Muscle layer of colon (tissue), 2 donors: Measurements from ENCODE around the gene CA9.

Experiments
- H3K27ac ChIP-seq: one replicate; pipeline ENCODE4 v1.7.0; 2013; ENCODE audit warnings: low read depth, mild to moderate bottlenecking, low read length, moderate library complexity
- H3K27me3 ChIP-seq, 2 donors: one replicate each; pipeline ENCODE4 v1.7.0; 2013; ENCODE audit warnings: low read length in 2 of 2, mild to moderate bottlenecking in 2 of 2; ENCODE audit not compliant: insufficient read depth in 2 of 2, control insufficient read depth in 1 of 2
- H3K36me3 ChIP-seq: one replicate; pipeline ENCODE4 v1.7.0; 2013; ENCODE audit warnings: mild to moderate bottlenecking, low read length; ENCODE audit not compliant: insufficient read depth
- H3K4me1 ChIP-seq: one replicate; pipeline ENCODE4 v1.7.0; 2013; ENCODE audit warnings: mild to moderate bottlenecking, low read length; ENCODE audit not compliant: insufficient read depth
- H3K4me3 ChIP-seq, 2 donors: one replicate each; pipeline ENCODE4 v1.7.0; 2013; ENCODE audit warnings: low read length in 2 of 2, low read depth in 1 of 2, mild to moderate bottlenecking in 1 of 2, moderate library complexity in 1 of 2
- H3K9ac ChIP-seq: one replicate; pipeline ENCODE4 v1.7.0; 2013; ENCODE audit warnings: low read length
- H3K9me3 ChIP-seq: one replicate; pipeline ENCODE4 v1.7.0; 2013; ENCODE audit warnings: mild to moderate bottlenecking, low read length
- donor health status: abdominal sarcoma.
- donor health status: Adenocarcinoma of cecum.

CA9 gene

GRCh38 chr9:35726931-35727330, 53.2 kb downstream of the CA9 start:
- peak overlapping the region; percentile 95 for H3K27ac ChIP-seq

GRCh38 chr9:35727676-35728040, 53.9 kb downstream of the CA9 start:
- peak overlapping the region; percentile 25 to 73 for H3K4me3 ChIP-seq
- H3K27ac ChIP-seq: peak overlapping the region; percentile 95
- no peaks in the 10 kb centered on the region for H3K27me3 ChIP-seq
- H3K9me3 ChIP-seq: no peaks in the 10 kb centered on the region
- peaks cover 35% of the 10 kb centered on the region for H3K36me3 ChIP-seq
- H3K4me1 ChIP-seq: peaks cover 56% of the 10 kb centered on the region
- peak overlapping the region; percentile 99 for H3K9ac ChIP-seq

More at GRCh38 chr9:35726931-35727330, 53.2 kb downstream of the CA9 start:
- Histone ChIP-seq H3K4me1 (peaks cover 56% of the 10 kb centered on the region), H3K9me3 (no peaks in the 10 kb centered on the region), H3K36me3 (peaks cover 42% of the 10 kb centered on the region), H3K9ac (peak overlapping the region; percentile 99), H3K4me3 (peak overlapping the region in 1 of 2 donors; percentile 73), H3K27me3 (no peaks in the 10 kb centered on the region)

DNA sequence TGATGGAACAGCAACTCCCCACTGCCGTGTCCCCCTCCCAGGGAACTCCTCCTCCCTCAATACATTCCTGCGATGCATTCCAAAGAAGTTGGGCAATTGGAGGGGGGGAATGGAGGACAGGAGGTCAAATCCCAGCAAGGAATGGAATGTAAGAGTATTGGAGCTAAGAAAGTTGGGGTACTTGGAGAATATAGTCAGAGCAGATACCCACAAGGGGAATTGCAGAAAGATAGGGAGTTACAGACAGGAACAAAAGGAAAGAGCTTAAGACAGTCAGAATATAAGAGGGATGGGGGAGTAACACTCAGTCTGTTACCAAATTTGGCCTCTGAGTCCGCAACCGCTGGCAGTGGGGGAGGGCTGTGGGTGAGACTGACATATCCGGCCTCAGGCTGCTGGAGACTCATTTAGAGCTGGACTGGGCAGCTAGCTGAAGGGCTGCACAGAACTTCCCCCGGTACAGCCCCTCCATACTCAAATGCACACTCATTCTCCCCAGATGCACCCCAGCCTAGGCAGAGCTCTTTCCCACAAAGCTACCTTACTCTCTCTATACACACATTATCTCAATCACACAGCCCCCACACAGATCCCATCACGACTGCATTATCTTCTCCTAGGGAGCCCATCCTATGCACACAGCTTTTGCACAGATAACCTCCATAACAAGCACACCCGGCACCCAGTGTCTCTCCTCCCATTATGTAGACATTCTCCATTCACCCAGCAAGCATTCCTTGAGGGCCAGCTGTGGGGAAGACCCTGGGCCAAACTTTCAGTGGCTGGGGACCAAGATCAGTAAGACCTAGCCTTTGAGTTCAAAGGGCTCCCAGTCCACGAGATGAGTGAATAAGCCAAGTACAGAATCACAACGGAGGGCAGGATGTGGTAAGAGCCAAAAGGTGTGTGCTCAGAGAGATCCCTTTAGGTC, 54.6 kb downstream of the CA9 start:
- Histone ChIP-seq H3K9me3 (no peaks in the 10 kb centered on the region), H3K9ac (peak overlapping the region; percentile 99), H3K27ac (peak overlapping the region; percentile 95), H3K4me3 (peak overlapping the region; percentile 25 to 73), H3K27me3 (no peaks in the 10 kb centered on the region), H3K36me3 (peaks cover 30% of the 10 kb centered on the region), H3K4me1 (peaks cover 61% of the 10 kb centered on the region)

DNA sequence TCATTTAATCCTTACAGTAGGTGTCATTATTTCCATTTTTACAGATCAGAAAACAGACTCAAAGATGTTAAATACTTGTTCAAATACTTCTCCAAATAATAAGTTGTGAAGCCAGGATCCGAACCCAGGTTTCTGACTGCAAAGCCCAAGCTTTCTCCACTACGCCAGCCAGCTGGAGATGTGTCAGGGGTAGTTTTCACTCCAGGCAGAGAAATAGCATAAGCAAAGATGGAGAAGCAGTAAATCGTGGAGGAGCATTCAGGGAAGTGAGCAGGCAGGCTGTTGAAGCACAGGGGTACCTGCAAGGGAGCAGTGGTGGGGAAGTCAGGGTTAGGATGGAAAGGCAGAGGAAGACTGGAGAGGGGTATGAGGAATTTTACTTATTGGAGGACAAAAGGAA, 55.4 kb downstream of the CA9 start:
- Histone ChIP-seq H3K27ac (peak overlapping the region; percentile 95), H3K9me3 (no peaks in the 10 kb centered on the region), H3K36me3 (peaks cover 22% of the 10 kb centered on the region), H3K4me1 (peaks cover 69% of the 10 kb centered on the region), H3K9ac (peak overlapping the region; percentile 99), H3K4me3 (peak overlapping the region; percentile 40 to 73), H3K27me3 (no peaks in the 10 kb centered on the region)

GRCh38 chr9:35729700-35730485, 56.2 kb downstream of the CA9 start:
- peaks cover 20% of the 10 kb centered on the region for H3K36me3 ChIP-seq
- H3K4me1 ChIP-seq: peaks cover 74% of the 10 kb centered on the region
- peak overlapping the region; percentile 95 for H3K27ac ChIP-seq
- H3K9ac ChIP-seq: peak overlapping the region; percentile 99
- no peaks in the 10 kb centered on the region for H3K9me3 ChIP-seq
- peak overlapping the region; percentile 40 to 73 for H3K4me3 ChIP-seq
- H3K27me3 ChIP-seq: no peaks in the 10 kb centered on the region

DNA sequence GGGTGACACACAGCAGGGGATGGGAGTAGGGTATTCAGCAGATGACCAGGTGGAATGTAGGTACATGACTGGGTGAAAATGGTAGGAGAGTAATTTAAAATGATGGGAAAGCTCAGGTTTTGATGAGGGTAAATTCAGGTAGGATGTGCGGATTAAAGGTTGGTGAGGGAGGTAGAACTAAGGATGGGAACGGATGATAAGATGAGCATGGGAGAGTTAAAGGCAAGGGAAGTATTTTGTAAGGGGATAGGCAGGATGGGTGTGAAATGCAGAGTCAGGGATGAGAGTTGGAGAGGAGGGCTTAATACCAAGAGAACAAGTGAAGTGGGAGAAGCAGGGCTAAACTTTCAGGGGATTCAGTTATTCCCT, 56.7 kb downstream of the CA9 start:
- peak overlapping the region; percentile 99 for H3K9ac ChIP-seq
- peak overlapping the region; percentile 30 to 73 for H3K4me3 ChIP-seq
- H3K4me1 ChIP-seq: peaks cover 72% of the 10 kb centered on the region
- H3K36me3 ChIP-seq: peaks cover 20% of the 10 kb centered on the region
- no peaks in the 10 kb centered on the region for H3K9me3 ChIP-seq
- H3K27ac ChIP-seq: peak overlapping the region; percentile 95
- no peaks in the 10 kb centered on the region for H3K27me3 ChIP-seq
